Measurements from ENCODE around the gene ZGPAT. TPM values are rescaled to one million over a fixed set of nuclear protein-coding genes. Genes with fewer than 3 reads are reported as not detected.

The ZGPAT gene
- total RNA-seq, 1 experiment from 2014 or later: 27.6 TPM

GRCh38 chr20:63756648-63756991 is 48.8 kb downstream of the ZGPAT start:
- Histone ChIP-seq H3K4ac (ENCODE audit: low read depth, low read length) (no peak overlapping the region), H3T11ph (ENCODE audit: low read length) (no peak overlapping the region), H3K14ac (ENCODE audit: insufficient read depth, low read length) (no peak overlapping the region), H2BK15ac (ENCODE audit: low read depth, low read length) (no peak overlapping the region), H3K56ac (ENCODE audit: insufficient read length, low read depth, low read length) (no peak overlapping the region), H4K91ac (ENCODE audit: insufficient read length, low read depth, low read length) (no peak overlapping the region), H4K5ac (ENCODE audit: insufficient read length, low read depth, low read length) (no peak overlapping the region), H3K9ac (ENCODE audit: extremely low read depth, insufficient read length, low read length) (no peak overlapping the region), H4K20me1 (ENCODE audit: control insufficient read depth, insufficient read depth, insufficient read length) (no peaks in the 10 kb centered on the region), H3K18ac (ENCODE audit: insufficient read length, low read depth, low read length) (no peak overlapping the region), H2AK5ac (ENCODE audit: insufficient read length, low read length) (no peak overlapping the region), H2BK20ac (ENCODE audit: low read depth, low read length, poor library complexity, severe bottlenecking) (no peak overlapping the region), H3K9me3 (ENCODE audit: control insufficient read depth, low read depth, low read length) (no peaks in the 10 kb centered on the region), H2BK5ac (ENCODE audit: insufficient read length, low read length) (no peak overlapping the region), H3K79me2 (ENCODE audit: insufficient read depth, low read length) (no peaks in the 10 kb centered on the region), H3K27me3 (ENCODE audit: insufficient read depth, low read length) (no peaks in the 10 kb centered on the region), H2BK12ac (ENCODE audit: insufficient read length, low read depth, low read length) (no peak overlapping the region), H3K27ac (ENCODE audit: insufficient read length, low read depth, low read length) (no peak overlapping the region), H3K79me1 (ENCODE audit: insufficient read depth, low read depth, low read length, poor library complexity, severe bottlenecking) (no peaks in the 10 kb centered on the region), H3K4me1 (ENCODE audit: insufficient read depth, low read length) (no peaks in the 10 kb centered on the region; the same call in 1 of the 2 replicates), H3K4me2 (ENCODE audit: insufficient read depth, insufficient read length, low read length) (no peak overlapping the region), H4K8ac (replicated peaks; ENCODE audit: insufficient read length, low read depth, low read length) (no peak overlapping the region), H2AFZ (ENCODE audit: low read length) (no peak overlapping the region), H3K23me2 (ENCODE audit: insufficient read length, low read depth, low read length, poor library complexity, severe bottlenecking) (no peaks in the 10 kb centered on the region), H3K23ac (ENCODE audit: insufficient read length, low read depth, low read length) (no peak overlapping the region), H2BK120ac (ENCODE audit: low read depth, low read length, poor library complexity, severe bottlenecking) (no peak overlapping the region)
- Mint-ChIP-seq H3K36me3 (ENCODE audit: insufficient read depth in 1 of 3, low read depth in 3 of 3) (peaks cover 0 to 12% (median 2%) of the 10 kb centered on the region in 3 experiments; a peak in 5 of 7 replicates), H3K27ac (peak overlapping the region in 1 of 3 experiments; percentile 55; a peak in 2 of 7 replicates), H3K4me1 (peaks cover 11 to 19% of the 10 kb centered on the region in 2 experiments), H3K4me3 (no peak overlapping the region), H3K9me3 (no peaks in the 10 kb centered on the region), H3K27me3 (ENCODE audit: low read depth) (no peaks in the 10 kb centered on the region)
- no CpG with 5 or more reads among the region's 8 CpGs for WGBS (ENCODE audit: extremely low coverage, insufficient read length, low lambda C conversion rate)
- no peak for TF ChIP-seq CTCF (conservative IDR thresholded peaks at IDR 0.05)
- no peak for DNase-seq

All from H9 (cell line).